Measurements from ENCODE around the gene CFAP73.
"Not testable (repeated sequence)": the region's sequence is repeated elsewhere in the genome, so short reads cannot be mapped to it uniquely, and the experiment has no call there.

Gene CFAP73

DNA sequence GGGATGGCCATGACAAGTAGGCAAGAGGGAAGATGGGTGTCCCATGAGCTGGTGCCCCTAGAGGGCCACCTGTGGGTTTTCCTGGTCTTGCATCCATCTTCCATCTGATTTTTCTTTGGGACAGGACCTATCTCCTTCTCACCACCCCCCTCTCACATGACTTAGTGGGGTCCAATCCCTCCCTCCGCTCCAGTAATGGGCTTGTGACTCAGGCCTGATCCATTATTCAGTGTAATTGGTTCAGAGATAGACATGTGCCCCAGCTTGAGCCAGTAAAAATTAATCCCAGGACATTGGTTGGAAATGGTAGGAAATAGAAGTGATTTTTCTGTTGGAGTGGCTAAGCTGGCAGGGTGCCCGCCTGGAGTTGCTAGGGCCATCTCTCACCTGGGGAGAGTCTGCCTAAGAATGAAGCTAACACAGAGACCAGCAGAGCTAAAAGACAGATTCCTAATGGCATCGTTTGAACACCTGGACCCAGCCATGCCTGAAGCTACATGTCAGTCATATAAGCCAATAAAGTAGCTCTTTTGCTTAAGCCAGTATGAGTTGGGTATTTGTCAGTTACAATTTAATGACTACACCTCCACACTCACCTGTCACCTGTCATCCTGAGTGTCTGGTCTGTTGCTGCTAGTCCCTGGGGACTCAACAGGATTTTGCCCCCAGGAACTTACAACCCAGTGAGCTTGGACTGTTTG lies 28.7 kb upstream of the CFAP73 start:
- peak; percentile 92 for DNase-seq

DNA sequence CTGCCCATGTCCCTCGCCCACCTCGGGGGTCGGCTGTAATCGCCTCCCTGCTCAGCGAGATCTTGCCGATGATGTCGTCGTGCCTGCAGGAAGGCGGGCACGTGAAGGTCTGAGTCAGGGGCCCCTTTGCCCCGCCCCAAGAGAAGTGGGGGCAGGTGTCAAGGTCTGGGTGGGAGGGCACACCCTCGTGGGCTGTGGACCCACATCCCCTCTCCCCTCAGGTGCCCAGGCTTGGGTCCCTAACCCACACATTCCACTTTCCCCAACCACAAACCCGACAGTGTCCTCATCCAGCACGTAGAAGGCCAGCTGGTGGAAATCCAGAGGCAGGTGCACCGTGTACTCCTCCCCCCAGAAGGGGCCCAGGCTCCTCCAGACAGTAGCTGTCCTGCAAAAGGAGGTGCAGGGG lies 21.7 kb upstream of the CFAP73 start:
- DNase-seq: no peak

DNA sequence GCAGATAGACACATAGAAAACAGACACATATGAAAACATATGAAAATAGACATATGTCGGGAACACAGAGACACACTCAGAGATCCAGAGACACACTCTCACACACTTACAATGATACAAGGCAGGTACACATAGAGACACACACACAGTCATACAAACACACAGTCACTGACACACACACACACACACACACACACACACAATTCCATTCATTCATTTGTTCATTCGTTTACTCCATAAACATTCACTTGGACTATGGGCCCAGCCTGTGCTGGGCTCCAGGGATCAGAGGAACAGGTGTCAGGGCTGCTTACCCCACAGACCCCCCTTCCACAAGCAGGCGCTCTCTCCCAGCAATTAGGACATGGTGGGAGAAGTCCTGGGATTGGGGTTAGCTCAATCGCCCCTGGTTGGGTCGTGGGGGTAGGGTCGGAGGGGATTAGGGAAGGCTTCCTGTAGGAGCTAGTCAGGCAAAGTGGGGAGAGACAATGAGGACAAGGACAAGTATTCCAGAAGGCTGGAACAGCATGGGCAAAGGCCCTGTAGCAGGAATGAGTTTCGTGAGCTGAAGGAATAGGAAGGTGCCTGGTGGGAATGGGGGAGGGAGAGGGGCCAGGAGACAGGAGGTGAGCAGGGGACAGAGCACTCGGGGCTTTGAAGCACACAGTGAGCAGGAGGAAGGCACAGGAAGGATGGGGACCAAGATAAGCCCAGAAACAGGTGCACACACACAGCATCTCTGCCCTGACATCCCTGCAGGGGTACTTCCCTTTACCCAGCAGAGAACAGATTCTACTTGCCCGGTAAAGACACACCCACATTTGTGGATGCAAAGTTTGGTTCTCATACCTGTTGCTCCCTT lies 20.5 kb upstream of the CFAP73 start:
- DNase-seq: no peak

DNA sequence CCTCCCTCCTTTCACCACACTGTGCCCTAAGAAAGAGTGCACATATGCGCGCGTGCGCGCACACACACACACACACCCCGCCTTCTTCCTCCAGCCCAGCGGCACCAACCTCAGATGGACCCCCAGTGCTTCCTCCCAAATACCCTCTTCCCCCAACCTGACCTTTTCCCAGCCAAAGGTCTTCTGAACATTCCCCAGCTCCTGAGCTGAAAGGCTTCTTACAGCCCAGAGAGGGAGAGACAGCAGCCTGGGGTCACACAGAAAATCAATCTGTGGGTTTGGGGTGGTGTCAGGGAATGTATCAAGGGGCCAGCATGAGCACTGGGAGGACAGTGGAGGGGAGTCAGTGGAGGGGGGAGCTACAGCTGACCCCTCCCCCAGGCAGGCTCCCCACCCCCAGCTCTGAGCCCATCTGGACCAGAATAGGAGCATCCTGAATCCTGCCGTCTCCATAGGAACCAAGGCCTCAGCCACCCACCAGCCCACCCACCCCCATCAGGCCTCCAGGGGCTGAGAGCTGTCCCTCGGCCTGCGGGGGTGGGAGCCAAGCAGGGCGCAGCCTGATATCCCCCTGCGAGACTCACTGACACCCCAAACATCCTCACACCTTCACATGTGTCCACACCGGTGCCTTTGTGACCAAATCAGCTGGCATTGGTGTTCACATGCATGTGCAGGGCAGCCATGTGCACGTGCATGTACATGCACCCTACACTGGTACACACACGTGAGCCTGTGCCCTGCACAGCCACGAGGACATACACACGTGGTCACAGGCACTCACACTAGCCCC lies 19.7 kb upstream of the CFAP73 start:
- no peak for DNase-seq

DNA sequence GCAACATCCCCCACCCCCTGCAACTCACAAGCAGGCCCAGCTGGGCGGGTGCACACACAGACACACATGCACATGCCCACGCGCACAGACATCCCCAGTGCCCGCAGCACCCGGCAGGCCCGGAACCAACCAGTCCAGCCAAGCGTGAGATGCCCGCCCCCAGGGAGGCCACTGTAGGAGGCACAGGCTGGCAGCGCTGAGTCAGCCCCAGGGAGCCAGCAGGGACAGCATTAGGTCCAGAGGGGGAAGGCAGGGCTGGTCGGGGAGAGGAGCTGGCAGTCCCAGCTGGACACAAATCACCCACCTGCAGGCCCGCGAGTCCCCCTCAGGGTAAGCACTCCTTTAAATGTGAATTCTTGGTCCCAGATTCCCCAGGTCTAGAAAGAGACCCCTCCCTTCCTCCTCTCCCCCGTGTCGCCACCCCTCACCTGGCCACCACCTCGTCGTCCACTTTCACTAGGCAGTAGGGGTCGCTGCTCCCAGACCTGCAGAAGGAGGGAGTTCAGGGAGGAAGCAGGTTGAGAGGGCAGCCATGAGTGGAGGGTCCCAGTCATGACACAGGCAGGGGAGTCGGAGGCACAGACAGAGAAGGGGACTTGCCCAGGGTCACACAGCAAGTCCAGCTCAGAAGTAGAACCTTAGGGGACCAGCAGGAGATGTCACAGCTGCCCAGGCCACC lies 18.9 kb upstream of the CFAP73 start:
- no peak for DNase-seq

DNA sequence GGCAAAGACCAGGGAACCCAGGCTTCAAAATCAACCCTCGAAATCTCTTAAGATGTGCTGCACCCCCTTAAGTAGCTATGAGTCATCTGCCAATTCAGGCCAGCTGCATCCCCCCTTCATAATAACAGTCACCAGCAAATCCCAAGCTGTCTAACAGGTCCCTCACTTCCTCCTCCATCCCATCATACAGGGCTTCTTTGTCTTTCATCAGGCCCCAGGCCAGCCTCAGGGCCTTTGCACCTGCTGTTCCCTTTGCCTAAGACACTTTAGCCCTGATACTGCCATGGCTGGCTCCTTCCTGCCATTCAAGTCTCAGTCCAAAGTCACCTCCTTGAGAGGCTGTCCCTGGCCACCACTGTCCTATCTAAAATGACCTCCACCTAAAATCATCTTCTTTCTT lies 18.0 kb upstream of the CFAP73 start:
- DNase-seq: no peak

DNA sequence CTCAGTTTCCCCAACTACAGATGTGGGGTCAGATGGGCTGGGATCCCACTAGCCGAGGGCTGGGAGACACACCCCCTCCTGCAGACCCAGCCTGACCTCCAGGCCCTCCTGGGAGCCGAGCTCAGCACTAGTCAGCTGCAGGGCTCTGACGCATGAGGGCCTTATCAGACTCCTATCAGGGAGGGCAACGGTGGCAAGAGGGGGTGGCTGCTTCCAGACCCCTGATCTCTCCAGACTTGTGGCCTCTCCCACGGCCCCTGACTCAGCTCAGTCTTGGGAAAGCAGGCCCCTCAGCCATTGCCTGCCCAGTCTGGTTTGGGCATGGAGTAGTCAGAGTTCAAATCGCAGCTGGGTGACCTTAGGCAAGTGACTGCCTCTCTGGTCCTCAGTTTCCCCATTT lies 16.5 kb upstream of the CFAP73 start:
- DNase-seq: no peak

DNA sequence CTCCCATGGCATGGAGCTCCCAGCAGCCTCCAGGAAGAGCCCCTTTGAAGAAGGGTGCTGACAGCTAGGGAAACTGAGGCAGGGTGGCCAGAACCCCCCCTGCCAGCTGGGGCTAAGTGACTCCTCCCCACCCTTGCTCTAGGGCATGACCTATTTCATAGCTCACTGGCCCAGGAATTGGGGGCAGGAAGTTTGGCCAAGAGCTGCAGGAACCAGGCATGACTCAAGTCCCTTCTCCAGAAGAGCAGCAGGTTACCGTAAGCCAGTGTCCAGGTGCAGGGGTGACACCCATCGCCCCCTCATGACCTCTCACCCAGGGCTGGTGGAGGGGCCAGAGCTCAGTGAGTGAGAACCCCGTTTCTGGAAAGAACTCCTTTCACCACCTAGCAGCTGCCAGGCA lies 15.9 kb upstream of the CFAP73 start:
- no peak for DNase-seq

DNA sequence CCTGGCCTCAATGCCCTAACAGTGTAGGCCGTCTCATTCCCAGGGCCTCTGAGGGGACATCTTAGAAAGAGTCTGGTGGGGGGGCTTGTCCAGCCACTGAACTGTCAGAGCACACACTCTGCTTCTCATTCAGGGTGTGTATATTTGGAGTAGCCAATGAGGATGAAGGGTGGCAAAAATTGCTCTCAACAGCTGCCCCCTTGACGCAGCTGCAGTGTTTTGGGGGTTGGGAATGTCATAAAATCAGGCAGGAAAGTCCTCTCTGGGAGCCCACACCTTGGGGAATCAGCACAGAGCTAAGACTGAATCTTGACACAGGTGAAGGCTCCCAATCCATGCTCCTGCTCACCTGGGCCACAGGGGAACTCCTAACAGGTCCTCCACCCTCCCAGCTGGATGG lies 15.5 kb upstream of the CFAP73 start:
- peak; percentile 83 for DNase-seq

DNA sequence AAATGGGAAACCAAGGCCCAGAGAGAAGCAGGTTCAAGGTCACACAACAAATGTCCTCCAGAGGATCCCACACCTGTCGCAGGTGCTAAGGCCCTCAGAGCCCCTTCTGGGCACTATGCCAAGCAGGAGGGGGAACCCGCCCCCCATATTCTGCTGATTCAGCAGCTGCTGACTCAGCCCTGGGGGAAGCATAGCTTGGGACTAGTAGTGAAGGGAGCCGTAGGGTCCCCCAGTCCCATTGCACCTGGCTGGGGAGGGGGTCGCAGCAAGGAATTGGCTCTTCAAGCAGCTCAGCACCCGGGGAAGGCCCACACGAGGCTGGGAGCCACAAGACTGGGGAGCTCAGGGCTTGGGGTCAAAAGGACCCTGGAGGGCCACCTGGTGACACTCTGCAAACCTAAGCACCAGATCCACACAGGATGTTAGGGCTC lies 15.0 kb upstream of the CFAP73 start:
- DNase-seq: peak; percentile 84

DNA sequence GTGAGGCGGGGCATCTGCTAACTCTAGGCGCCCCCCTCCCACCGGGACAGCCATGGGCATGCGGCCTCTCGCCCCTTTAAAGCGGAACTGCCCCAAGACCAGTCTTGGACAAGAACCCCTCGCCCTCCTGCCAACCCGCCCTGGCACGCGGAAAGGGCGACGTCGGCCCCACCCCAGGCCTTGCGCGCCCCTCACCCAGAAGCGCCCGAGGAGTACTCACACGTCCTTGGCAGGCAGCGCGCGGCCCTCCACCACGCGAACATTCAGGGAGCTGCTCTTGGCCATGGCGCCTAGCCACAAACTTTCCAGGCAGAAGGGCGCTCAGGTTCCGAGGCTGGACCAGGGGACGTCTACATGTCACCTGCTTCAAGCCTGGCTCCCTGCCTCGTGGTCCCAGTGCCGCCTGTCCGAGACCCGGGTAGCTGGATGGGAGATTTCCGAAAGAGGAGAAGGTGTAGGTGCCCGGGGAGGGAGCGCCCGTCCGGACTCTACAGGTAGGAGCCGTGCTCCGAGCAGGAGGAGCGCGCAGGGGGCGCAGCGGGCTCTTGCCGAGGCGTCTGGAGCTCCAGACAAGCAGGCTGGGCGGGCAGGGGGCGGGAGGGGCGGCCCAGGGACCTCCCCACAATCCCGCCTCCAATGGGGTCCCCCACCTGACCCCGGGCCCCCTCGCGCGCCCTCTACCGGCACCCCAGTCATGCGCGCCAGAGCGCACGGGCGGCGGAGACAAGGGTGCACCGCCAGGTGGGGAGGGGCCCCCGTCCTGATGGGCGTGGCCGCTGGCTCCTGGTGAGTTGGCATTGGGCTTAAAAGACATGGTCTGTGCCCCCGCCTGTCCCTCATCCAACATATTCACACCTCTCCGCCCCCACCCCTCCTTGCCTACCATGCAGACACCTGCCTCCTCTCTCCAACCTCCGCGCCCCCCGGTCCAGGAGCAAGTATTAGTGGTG lies 14.1 kb upstream of the CFAP73 start, which contains the start of gene RASAL1:
Gene RASAL1 (minus strand): TSS at position 584 of the 950 bp plus-strand sequence. CDS start 299 bp downstream, at position 285.
- peak; percentile 88 for DNase-seq

DNA sequence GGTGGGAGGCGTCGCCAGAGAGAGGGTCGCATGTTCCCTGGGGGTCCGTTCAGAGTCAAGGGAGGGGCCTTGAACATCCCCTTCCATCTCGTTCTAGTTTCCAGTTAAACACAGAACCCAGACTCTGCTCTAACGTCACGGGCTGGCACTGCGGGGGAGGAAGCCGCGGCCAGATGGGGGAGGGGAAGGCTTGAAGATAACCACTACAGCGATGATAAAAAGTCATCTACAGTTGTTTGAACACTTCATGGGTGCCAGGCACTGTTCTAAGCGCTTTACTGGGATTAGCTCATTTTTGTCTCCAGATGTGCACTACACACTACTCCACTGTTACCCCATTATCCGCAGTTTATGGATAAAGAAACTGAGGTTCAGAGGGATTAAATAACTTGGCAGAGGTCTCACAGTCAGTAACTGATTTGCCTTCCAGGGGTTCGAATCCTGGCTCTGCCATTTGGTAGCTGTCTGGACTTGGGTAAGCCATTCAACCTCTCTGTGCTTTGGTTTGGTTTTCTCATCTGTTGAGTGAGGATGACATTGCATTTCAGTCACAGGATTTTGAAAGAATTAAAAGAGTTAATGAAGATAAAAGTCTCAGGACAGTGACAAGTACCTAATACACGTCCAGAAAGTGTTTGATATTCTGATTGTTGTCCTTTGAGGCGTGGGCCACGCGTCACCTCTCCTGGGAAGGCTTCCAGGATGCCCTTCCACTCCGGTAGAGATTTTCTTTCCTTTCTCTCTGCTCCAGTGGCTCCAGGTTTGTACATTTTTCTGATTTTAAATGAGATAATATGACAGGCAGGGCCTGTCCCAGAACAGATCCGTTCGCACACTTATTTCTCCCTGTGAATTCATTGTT lies 13.2 kb upstream of the CFAP73 start:
- no peak for DNase-seq

DNA sequence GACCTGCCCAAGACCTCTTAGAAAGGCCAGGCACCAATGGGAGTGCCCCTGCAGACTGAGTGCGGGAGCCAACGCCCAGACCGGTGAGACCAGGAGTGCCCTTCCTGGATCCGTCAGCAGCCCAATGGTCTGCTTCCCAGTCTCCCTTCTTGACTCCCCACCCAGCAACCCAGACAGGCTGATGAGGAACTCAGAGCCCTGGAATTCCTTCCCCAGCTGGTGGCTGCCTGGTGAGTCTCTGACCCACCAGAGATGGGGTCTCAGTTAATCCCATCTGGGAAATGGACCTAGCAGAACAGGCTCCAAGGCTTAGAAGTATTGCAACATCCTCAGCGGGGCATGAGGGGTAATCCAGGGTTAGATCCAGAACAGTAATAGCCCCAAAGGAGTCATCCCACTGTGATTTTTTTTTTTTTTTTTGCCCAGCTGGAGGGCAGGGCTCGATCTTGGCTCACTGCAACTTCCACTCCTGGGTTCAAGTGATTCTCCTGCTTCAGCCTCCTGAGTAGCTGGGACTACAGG lies 12.5 kb upstream of the CFAP73 start:
- DNase-seq: no peak

DNA sequence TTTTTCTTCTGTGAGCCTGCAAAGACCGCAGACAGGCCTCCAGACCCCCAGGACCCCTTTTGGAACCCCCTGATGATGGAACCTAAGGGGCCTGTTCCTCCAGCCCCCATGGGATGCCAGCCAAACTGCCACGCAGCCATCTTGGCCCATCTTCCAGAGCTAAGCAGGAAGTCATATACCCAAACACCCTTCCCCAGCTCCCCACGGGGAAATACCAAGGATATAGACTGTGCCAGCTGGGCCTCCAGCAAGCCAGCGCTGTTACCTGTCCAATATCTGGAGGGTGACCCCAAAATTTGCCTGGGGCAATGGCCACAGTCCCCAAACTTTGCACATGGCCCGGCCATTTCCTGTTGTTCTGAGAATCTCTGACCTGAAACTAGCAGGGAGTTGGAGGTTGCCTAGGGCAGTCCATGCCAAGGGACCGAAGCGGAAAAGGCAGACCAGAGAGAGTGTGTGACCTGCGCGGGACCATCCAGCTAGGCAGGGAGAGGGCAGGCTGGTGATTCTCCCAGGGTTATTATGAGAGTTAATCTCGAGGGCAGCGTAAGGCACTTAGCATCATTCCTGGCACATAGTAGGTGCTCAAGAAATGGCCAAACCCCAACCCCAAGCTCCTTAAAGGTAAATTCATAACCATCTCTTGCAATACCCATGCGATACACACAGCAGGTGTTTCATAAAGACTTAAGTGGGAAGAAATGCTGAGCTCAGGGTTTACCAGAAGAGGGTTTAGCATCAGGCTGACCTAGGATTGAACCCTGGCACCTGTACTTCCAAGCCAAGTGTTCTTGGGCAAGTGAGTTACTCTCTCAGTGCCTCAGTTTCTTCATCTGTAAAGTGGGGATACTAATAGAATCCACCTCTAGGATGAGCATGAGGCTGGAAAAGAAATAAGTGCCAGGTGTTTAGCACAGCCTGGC lies 11.4 kb upstream of the CFAP73 start:
- DNase-seq: no peak

DNA sequence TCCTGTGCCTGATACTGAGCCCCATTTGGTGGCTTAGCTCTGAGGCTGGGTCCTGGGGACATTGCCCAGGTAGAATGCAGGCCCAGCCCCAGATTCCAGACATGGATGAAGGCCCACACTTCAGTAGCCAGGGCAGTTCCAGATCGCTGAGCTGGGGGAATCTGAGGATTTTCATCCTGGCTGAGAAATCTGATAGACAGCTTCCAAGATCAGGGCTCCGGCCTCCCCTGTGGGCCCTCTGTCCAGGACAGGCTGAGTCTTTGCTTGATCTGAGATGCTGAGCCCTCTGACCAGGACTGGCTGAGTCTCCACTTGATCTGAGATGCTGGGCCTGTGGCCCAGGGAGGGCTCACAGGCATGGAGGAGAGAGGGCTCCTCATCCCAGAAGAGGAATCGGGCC lies 10.7 kb upstream of the CFAP73 start:
- DNase-seq: no peak

DNA sequence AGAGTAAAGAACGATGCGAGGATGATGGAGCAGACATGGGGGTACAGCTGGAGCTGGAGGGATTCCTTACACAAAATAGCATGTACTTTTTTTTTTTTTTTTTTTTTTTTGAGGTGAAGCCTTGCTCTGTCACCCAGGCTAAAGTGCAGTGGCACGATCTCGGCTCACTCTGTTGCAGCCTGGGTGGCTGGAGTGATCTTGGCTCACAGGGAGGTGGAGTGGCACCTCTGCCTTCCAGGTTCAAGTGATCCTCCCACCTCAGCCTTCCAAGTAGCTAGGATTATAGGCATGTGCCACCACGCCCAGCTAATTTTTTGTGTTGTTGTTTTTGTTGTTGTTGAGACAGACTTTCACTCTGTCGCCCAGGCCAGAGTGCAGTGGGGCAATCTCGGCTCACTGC lies 8.8 kb upstream of the CFAP73 start:
- no peak for DNase-seq

DNA sequence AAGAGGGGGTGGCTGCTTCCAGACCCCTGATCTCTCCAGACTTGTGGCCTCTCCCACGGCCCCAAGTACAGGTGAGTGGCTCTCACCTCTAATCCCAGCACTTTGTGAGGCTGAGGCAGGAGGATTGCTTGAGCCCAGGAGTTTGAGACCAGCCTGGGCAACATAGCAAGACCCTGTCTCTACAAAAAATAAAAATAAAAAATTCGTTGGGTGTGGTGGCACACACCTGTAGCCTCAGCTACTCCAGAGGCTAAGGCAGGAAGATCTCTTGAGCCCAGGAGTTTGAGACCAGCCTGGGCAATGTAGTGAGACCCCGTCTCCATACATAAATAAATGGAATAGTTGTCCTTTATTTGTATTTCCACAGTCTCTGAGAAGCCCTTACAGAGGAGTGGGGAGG lies 7.8 kb upstream of the CFAP73 start:
- not testable (repeated sequence) for DNase-seq

DNA sequence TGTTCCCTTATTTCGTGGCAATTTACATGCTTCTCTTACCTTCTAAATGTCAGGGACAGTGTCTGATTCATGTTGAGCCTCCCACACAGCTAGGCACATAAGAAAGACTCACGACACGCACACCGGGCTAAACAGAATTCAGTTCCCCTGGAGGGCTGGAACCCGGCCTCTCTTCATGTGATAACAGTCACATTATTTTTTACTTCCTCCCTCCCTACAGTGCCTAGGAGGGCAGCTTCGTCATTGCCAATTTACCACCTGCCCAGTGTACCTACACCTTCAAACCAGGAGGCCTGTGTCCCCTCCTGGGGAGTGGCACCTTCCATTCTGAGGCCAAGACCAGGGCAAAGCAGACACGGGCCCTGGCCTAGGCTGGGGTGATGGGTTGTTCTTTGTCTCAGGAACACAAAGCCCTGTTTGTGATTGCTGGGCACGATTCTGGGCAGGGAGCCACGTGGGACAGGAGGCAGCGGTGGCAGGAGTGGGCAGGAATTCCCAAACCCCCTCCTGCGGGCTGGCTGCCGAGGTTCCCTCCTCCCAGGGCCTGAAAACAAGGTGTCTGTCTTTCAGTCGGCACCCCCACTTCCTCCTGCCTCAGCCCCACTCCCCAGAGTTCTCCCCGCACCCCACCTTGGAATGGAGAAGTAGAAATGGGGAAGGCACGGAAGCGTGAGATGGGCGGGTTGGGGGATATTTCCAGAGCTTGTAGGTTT lies 7.2 kb upstream of the CFAP73 start:
- no peak for DNase-seq
